ENCODE results near the gene HOXA6. TPM values are rescaled to one million over a fixed set of nuclear protein-coding genes. Genes with fewer than 3 reads are reported as not detected.

The HOXA6 gene
- total RNA-seq, 8 experiments from 2014 or later = 4.4 to 52.8 (median 23.7) TPM

DNA sequence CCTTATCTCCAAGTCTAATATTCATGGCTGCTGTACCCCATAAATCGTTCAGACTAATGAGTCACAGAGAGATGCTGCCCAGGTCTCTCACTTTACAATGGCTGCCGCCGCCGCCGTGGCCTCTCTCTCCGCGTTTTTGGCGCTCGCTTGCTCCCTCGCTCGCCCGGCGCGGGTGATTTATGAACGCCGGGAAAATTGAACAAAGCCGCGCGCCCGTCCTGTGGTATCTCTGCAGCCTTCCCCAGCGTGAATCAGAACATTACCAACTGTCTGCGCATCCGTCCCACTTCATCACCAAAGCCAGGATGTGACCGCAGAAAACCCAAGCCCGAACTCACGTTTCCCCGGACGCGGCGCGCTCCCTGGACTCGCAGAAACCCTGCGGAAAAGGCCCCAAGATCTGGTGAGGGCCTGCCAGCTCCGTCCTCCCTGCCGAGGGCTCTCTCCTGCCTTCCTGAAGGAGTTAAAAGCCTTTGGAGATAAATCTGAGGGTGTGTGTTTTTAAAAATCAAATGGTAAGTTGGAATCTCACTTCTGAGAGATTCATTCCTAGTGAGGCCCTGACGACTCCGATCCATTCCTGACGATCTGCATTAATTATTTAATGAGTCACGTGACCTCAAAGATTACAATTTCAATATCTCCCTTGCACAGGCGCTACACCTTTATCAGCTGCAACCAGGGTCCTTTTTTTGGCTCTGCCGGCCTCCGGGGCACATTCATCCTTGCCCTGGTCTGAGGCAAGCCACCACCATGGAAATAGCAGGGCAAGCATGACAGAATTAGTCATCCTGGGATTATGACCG lies 23.3 kb downstream of the HOXA6 start:
- 0 to 100% (median 1%) methylated on average over 1 to 22 of the region's 43 CpGs for WGBS, 10 experiments
- Histone ChIP-seq H3K4me3 (peak overlapping the region; percentile 41 to 87 (median 69)), H3K27ac (peak overlapping the region; percentile 94 to 95), H3K4me1 (replicated peaks in 1 of 2) (peaks cover 31 to 91% of the 10 kb centered on the region in 2 donors)
- peak in 5 of 8 experiments; percentile 52 to 72 (median 61) for ATAC-seq (replicated peaks in 6 of 8)
- in situ Hi-C loops (cut with MboI; ENCODE audit: low pct_unique_long_range_greater_than_20kb in 2 of 9, low sequenced_read_pairs in 9 of 9, unreplicated experiment in 9 of 9) = loop anchor here in 1 of 9 experiments (25.0 kb wide), 1 partner anchor 262 kb away; the partner anchor contains the start of gene SKAP2

DNA sequence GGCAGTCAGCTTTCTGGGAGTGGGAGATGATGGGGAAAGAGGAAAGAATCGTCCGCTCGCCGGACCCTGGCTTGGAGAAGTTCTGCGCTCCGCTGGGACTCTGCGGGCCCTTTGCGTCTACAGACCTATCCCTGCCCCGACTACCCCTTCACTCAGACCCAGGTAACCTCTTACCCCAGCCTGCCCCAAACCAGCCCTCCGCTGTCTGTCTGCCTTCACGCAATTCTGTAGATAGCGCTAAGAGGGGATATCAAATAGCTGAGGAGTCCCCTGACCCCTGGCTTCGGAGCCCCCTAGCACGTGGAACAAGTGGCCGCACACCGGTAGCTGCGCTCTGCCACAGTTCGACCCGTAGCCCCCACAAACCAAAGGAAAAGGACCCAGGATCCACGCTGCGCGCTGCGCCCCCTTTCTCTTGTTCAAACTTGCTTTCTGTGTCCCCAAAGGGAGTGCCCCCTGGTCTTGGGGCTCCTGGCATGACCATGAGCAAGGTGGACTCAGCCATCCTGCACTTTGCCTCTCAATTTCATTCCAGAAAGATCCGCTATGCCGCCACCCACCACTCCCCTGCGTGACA lies 24.0 kb downstream of the HOXA6 start:
- peaks cover 33 to 91% of the 10 kb centered on the region in 2 donors for H3K4me1 ChIP-seq (replicated peaks in 1 of 2)
- peak overlapping the region; percentile 94 to 95 for H3K27ac ChIP-seq
- H3K4me3 ChIP-seq = peak overlapping the region; percentile 41 to 87 (median 69)
- peak in 3 of 8 experiments; percentile 5 to 8 (median 7) for ATAC-seq (replicated peaks in 6 of 8)
- WGBS, 10 experiments = 0 to 94% (median 3%) methylated on average over 1 to 20 of the region's 26 CpGs; no CpG with 5 or more reads in 4 of the 10 experiments
- in situ Hi-C loops (cut with MboI; ENCODE audit: low pct_unique_long_range_greater_than_20kb in 2 of 9, low sequenced_read_pairs in 9 of 9, unreplicated experiment in 9 of 9) = loop anchor here in 1 of 9 experiments (25.0 kb wide), 1 partner anchor 261 kb away; the partner anchor contains the start of gene SKAP2

DNA sequence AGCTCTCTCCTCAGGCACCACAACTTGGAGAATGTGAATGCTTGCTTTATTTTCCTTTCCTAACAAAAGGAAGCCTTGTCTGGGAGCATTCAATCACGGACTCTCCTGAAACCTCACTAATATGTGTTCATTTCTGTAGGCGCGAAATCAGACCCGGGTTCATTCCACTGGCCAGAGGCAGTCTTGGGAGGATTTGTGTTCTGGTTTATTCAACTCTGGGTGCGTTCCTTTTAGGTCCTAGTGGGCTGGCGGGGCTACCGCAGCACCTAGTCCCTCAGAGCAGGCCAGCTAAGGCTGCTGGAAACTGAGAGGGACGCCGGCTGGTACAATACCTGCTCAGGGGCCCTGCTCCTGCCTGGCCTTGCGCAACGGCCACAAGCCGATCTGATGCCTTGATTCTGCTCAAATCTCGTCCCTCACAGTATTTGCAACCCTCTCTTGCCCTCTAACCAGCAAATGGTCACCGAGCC lies 24.5 kb downstream of the HOXA6 start:
- H3K4me3 ChIP-seq = peak overlapping the region; percentile 41 to 87 (median 69)
- WGBS, 10 experiments = 0 to 95% (median 12%) methylated on average over 1 to 9 of the region's 14 CpGs; no CpG with 5 or more reads in 3 of the 10 experiments
- H3K4me1 ChIP-seq (replicated peaks in 1 of 2) = peaks cover 33 to 90% of the 10 kb centered on the region in 2 donors
- in situ Hi-C loops (cut with MboI; ENCODE audit: low pct_unique_long_range_greater_than_20kb in 2 of 9, low sequenced_read_pairs in 9 of 9, unreplicated experiment in 9 of 9) = loop anchor here in 1 of 9 experiments (25.0 kb wide), 1 partner anchor 261 kb away; the partner anchor contains the start of gene SKAP2
- peak overlapping the region; percentile 94 to 95 for H3K27ac ChIP-seq
- ATAC-seq (replicated peaks in 6 of 8) = peak in 5 of 8 experiments; percentile 3 to 20 (median 15)

DNA sequence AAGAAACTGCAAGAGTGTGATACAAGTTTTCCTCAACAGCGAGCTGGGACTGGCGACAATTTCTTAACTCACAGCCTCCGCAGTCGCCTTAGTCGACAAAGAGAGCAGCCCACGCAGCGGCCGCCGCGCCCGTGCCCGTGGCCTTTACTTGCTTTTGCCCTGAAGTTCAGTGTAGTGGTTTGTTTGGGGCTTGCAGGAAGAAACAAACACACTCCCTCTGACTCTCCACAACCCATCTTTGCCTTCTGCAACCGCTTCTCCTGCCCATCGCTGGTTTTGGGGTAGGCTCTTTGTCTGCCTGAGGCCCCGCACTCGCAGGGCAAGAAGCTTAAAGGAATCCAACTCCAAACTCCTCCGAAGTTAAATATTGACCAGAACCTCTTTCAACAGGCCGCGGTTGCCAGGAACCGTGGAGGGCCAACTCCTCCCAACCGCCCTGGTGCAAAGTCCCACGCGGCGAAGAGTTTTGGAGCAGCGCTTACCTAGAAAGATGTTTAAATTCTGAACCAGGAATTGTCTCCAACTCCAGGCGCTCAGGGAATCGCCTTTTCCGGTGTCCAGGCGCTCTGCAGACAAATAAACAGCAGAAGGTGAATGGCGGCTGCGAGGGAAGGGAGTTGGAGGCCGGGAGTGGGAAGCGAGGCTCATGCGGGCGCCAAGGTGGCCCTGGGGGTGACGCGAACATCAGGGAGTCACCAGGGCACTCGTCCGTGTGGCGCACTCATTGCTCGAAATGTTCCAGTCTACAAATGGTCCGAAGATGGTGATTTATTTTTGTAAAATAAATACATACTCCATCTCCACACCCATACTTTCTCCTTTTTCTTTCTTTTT lies 25.3 kb downstream of the HOXA6 start:
- WGBS, 10 experiments = 0 to 100% (median 6%) methylated on average over 2 to 35 of the region's 42 CpGs
- Histone ChIP-seq H3K4me3 (peak overlapping the region; percentile 41 to 87 (median 69)), H3K27ac (peak overlapping the region; percentile 94 to 95), H3K4me1 (replicated peaks in 1 of 2) (peaks cover 30 to 83% of the 10 kb centered on the region in 2 donors)
- ATAC-seq (replicated peaks in 6 of 8) = peak in 2 of 8 experiments; percentile 11 to 34
- in situ Hi-C loops (cut with MboI; ENCODE audit: low pct_unique_long_range_greater_than_20kb in 2 of 9, low sequenced_read_pairs in 9 of 9, unreplicated experiment in 9 of 9) = loop anchor here in 1 of 9 experiments (25.0 kb wide), 1 partner anchor 260 kb away; the partner anchor contains the start of gene SKAP2

DNA sequence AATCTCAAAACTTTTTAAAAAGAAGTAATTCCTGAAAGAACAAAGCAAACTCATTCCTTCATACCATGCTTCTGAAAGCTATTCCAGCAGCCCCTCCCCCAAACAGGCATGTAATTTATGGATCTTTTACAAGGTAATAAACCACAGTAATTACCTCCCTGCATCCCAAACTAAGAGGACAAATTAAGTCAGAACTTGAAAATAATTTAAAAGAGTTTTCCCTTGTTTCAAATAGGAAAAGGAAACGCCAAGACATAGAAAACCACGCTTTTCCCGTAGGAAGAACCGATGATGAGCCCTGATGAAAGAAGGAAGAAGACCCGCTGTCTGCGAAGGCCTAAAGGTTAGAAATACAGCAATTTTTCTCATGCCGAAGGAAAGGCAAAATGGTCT lies 25.9 kb downstream of the HOXA6 start:
- in situ Hi-C loops (cut with MboI; ENCODE audit: low pct_unique_long_range_greater_than_20kb in 2 of 9, low sequenced_read_pairs in 9 of 9, unreplicated experiment in 9 of 9) = loop anchor here in 1 of 9 experiments (25.0 kb wide), 1 partner anchor 259 kb away; the partner anchor contains the start of gene SKAP2

DNA sequence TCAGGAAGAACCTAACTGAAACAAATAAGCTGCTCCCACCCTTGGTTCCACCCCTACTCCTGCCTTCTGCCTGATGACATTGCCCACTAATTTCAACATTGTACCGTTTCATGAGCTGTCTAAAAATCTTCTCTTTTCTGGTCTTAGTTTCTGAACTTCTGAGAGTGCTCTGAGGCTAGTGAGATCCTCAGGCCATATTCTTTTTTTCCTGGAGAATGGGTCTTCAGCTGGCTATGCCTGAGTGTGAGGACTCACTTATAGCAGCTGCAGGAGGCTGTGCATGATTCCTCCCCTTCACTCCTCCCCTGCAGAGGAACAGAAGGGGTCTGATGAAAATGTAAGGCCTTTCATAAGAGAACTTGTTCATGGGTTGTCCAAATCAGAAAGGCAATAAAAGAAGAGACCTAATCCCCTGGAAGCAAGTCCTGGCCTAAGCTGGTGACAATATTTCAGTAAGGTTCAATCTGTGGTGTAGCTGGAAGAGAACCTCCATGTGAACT lies 28.1 kb downstream of the HOXA6 start:
- Histone ChIP-seq H3K27ac (peak overlapping the region; percentile 94 to 95), H3K4me1 (replicated peaks in 1 of 2) (peaks cover 12 to 54% of the 10 kb centered on the region in 2 donors), H3K4me3 (peak overlapping the region; percentile 41 to 87 (median 69))
- peak in 1 of 8 experiments; percentile 2 for ATAC-seq (replicated peaks in 6 of 8)
- in situ Hi-C loops (cut with MboI; ENCODE audit: low pct_unique_long_range_greater_than_20kb in 2 of 9, low sequenced_read_pairs in 9 of 9, unreplicated experiment in 9 of 9) = loop anchor here in 1 of 9 experiments (25.0 kb wide), 1 partner anchor 257 kb away; the partner anchor contains the start of gene SKAP2
- 0 to 89% (median 33%) methylated on average over 1 of the region's 1 CpG; no CpG with 5 or more reads in 5 of the 10 experiments for WGBS, 10 experiments

More for the DNA sequence above, 25.9 kb downstream of the HOXA6 start:
- Histone ChIP-seq H3K27ac (peak overlapping the region; percentile 94 to 95), H3K4me3 (peak overlapping the region; percentile 41 to 87 (median 69)), H3K4me1 (replicated peaks in 1 of 2) (peaks cover 28 to 76% of the 10 kb centered on the region in 2 donors)
- 0 to 100% (median 13%) methylated on average over 1 to 7 of the region's 7 CpGs; no CpG with 5 or more reads in 1 of the 10 experiments for WGBS, 10 experiments
- ATAC-seq (replicated peaks in 6 of 8) = no peak

DNA sequence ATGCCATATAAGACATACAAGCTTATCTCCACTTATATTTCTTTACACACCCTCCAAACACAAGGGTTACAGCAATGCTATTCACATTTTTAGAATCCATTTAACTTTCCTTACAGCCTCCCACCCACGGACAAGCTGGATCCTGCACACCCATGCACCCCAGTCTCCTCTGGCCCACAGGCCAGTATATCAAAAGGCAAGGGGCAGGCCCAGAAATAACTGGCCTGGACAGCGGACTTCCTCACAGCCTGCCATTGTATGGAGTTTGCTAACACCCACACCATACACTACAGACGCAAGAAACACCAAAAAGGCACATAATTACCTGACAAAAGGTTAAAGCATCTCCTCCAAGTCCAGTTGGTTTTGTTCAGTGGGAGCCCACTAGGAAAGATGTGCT lies 29.0 kb downstream of the HOXA6 start:
- no peak for ATAC-seq (replicated peaks in 6 of 8)
- peak overlapping the region; percentile 92 to 94 for H3K27ac ChIP-seq
- H3K4me3 ChIP-seq = peak overlapping the region; percentile 61 to 87 (median 80)
- in situ Hi-C loops (cut with MboI; ENCODE audit: low pct_unique_long_range_greater_than_20kb in 2 of 9, low sequenced_read_pairs in 9 of 9, unreplicated experiment in 9 of 9) = loop anchor here in 1 of 9 experiments (25.0 kb wide), 1 partner anchor 256 kb away; the partner anchor contains the start of gene SKAP2
- WGBS, 10 experiments = 0 to 60% (median 20%) methylated on average over 1 to 2 of the region's 3 CpGs; no CpG with 5 or more reads in 3 of the 10 experiments
- H3K4me1 ChIP-seq (replicated peaks in 1 of 2) = peaks cover 12 to 48% of the 10 kb centered on the region in 2 donors

DNA sequence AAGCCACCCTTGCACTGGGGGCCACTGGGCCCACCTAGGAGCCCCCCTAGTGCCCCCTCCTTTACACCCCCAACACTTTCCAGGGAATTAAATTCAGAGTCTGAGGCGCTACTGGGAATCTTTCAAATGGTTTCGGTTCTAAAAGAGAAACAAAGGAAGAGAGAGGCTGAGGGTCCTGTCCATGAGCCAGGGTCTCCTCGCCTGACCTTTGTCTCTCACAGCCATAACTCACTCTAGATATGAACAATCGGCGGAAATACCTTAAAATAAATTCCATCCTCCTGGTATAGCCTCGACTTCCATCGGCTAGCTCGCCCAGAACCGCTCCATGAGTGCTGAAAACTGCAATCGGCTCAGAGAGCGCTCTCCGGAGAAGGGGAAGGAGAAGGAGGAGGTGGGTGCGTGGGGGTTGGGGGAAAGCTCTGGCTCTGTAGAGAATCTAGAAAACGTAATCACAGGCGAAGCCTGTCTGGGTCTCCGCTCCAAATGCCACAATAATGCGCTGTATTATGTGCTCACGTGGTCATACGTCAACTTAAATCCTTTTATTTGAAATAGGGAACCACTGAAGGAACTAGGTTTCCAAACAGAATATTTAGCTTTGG lies 29.6 kb downstream of the HOXA6 start:
- Histone ChIP-seq H3K4me3 (peak overlapping the region; percentile 61 to 87 (median 80)), H3K4me1 (replicated peaks in 1 of 2) (peaks cover 12 to 42% of the 10 kb centered on the region in 2 donors)
- WGBS, 10 experiments = 0 to 100% (median 8%) methylated on average over 1 to 9 of the region's 19 CpGs; no CpG with 5 or more reads in 1 of the 10 experiments

DNA sequence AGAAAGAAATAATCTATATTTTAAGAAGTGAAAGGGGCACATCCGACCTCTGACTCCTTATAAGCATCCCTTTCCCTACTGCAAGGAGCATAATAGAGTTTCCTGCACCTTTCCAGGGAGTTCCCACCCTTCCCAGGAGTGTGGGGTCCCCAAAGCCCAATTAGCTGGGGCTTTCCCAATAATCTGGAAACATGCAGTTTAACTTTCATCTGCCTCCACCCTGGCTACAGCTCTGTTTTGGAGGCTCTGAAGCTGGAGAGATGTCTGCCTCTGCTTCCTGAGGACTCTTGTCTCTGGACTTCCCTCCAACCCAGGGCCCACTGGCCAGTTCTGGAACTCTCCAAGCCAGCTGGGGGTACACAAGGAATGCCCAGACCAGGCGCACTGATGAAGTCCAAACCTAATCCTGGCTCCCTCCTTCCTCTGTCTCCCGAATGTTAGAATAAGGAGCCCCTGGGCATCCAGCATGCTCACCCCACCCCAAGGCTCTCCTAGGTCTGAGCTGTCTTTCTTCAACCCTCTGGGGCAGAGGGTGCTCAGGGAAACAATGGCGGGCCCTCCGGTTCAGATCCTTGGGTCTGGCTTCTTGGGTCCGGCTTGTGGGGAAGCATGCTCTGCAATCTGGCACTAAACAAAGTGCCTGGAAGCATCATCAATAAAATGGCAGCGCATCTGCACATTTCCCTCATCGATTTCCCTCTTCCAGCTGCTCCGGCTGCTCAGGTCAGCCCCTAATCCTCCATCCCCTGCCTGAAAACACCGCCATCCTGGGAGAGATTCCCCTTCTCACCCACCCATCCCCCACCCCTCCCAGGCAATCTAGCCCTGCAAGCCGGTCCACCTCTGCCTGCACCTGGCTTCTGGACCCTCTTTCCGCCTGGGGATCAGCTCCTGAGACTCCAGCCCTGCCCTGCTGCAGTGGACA lies 30.4 kb downstream of the HOXA6 start:
- WGBS, 10 experiments = 0 to 83% (median 8%) methylated on average over 1 to 6 of the region's 12 CpGs; no CpG with 5 or more reads in 6 of the 10 experiments
- in situ Hi-C loops (cut with MboI; ENCODE audit: low pct_unique_long_range_greater_than_20kb in 2 of 9, low sequenced_read_pairs in 9 of 9, unreplicated experiment in 9 of 9) = loop anchor here in 1 of 9 experiments (25.0 kb wide), 1 partner anchor 255 kb away; the partner anchor contains the start of gene SKAP2
- peaks cover 12 to 38% of the 10 kb centered on the region in 2 donors for H3K4me1 ChIP-seq (replicated peaks in 1 of 2)
- H3K4me3 ChIP-seq = peak overlapping the region; percentile 61 to 87 (median 80)
- no peak for ATAC-seq (replicated peaks in 6 of 8)
- H3K27ac ChIP-seq = peak overlapping the region; percentile 92 to 94

More for the DNA sequence above, 29.6 kb downstream of the HOXA6 start:
- ATAC-seq (replicated peaks in 6 of 8) = peak in 1 of 8 experiments; percentile 3
- in situ Hi-C loops (cut with MboI; ENCODE audit: low pct_unique_long_range_greater_than_20kb in 2 of 9, low sequenced_read_pairs in 9 of 9, unreplicated experiment in 9 of 9) = loop anchor here in 1 of 9 experiments (25.0 kb wide), 1 partner anchor 256 kb away; the partner anchor contains the start of gene SKAP2
- peak overlapping the region; percentile 92 to 94 for H3K27ac ChIP-seq
